ENCODE data around the gene ZNF511.

The ZNF511 gene

GRCh38 chr10:133270204-133270603, 38.5 kb upstream of the ZNF511 start:
- H3K4me3 ChIP-seq (replicated peaks; ENCODE audit: low read depth, low read length): no peak overlapping the region
- no peak for TF ChIP-seq CTCF (IDR thresholded peaks at IDR 0.05; ENCODE audit: low read depth, low read length, missing control alignments)
- no peak for DNase-seq (ENCODE audit: extremely low read depth, low read depth)

GRCh38 chr10:133270773-133271297, 37.9 kb upstream of the ZNF511 start:
- TF ChIP-seq CTCF (IDR thresholded peaks at IDR 0.05; ENCODE audit: low read depth, low read length, missing control alignments): no peak
- H3K4me3 ChIP-seq (replicated peaks; ENCODE audit: low read depth, low read length): no peak overlapping the region
- DNase-seq (ENCODE audit: extremely low read depth, low read depth): no peak

- H3K4me3 ChIP-seq (replicated peaks; ENCODE audit: low read depth, low read length): no peak overlapping the region
- TF ChIP-seq CTCF (IDR thresholded peaks at IDR 0.05; ENCODE audit: low read depth, low read length, missing control alignments): no peak
- no peak for DNase-seq (ENCODE audit: extremely low read depth, low read depth)
Measured at GRCh38 chr10:133271521-133272300, 37.0 kb upstream of the ZNF511 start.

GRCh38 chr10:133272301-133272963, 36.3 kb upstream of the ZNF511 start:
- no peak for DNase-seq (ENCODE audit: extremely low read depth, low read depth)
- TF ChIP-seq CTCF (IDR thresholded peaks at IDR 0.05; ENCODE audit: low read depth, low read length, missing control alignments): no peak
- H3K4me3 ChIP-seq (replicated peaks; ENCODE audit: low read depth, low read length): no peak overlapping the region

- H3K4me3 ChIP-seq (replicated peaks; ENCODE audit: low read depth, low read length): no peak overlapping the region
- no peak for TF ChIP-seq CTCF (IDR thresholded peaks at IDR 0.05; ENCODE audit: low read depth, low read length, missing control alignments)
- no peak for DNase-seq (ENCODE audit: extremely low read depth, low read depth)
Measured at GRCh38 chr10:133272964-133273420, 35.7 kb upstream of the ZNF511 start.

GRCh38 chr10:133273534-133274143, 35.1 kb upstream of the ZNF511 start:
- no peak for DNase-seq (ENCODE audit: extremely low read depth, low read depth)
- no peak overlapping the region for H3K4me3 ChIP-seq (replicated peaks; ENCODE audit: low read depth, low read length)
- no peak for TF ChIP-seq CTCF (IDR thresholded peaks at IDR 0.05; ENCODE audit: low read depth, low read length, missing control alignments)

Data from HFF-Myc (cell line).